PC-9 (cell line): ENCODE data around the gene RSBN1.

Source experiments
- EZH2 ChIP-seq: fragments of 200-600 bp; sonication (generic); IDR thresholded peaks from 2 replicates; pipeline ENCODE4 v1.8.0; 2017; ENCODE audit warnings: antibody characterized with exemption, low read depth
- TF ChIP-seq, protein P1 (sequence below): fragments of 200-600 bp; sonication (generic); conservative IDR thresholded peaks from 2 replicates; pipeline ENCODE4 v1.6.1; 2017; ENCODE audit warnings: mixed run types, antibody characterized with exemption, mild to moderate bottlenecking, moderate library complexity

GRCh38 chr1:113747376-113747775 lies 64.9 kb downstream of the RSBN1 start:
- TF ChIP-seq, protein P1, sequence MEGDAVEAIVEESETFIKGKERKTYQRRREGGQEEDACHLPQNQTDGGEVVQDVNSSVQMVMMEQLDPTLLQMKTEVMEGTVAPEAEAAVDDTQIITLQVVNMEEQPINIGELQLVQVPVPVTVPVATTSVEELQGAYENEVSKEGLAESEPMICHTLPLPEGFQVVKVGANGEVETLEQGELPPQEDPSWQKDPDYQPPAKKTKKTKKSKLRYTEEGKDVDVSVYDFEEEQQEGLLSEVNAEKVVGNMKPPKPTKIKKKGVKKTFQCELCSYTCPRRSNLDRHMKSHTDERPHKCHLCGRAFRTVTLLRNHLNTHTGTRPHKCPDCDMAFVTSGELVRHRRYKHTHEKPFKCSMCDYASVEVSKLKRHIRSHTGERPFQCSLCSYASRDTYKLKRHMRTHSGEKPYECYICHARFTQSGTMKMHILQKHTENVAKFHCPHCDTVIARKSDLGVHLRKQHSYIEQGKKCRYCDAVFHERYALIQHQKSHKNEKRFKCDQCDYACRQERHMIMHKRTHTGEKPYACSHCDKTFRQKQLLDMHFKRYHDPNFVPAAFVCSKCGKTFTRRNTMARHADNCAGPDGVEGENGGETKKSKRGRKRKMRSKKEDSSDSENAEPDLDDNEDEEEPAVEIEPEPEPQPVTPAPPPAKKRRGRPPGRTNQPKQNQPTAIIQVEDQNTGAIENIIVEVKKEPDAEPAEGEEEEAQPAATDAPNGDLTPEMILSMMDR, result no peak
- no peak for TF ChIP-seq EZH2
